GM12801 (cell line): ENCODE data around the gene OXSR1.

Experiments used
- TF ChIP-seq, protein P1 (sequence below): IDR thresholded peaks from one replicate; pipeline ENCODE4 v1.5.1; 2011; ENCODE audit warnings: control low read depth; ENCODE audit not compliant: insufficient read length; ENCODE audit errors: extremely low read depth

Gene OXSR1

DNA sequence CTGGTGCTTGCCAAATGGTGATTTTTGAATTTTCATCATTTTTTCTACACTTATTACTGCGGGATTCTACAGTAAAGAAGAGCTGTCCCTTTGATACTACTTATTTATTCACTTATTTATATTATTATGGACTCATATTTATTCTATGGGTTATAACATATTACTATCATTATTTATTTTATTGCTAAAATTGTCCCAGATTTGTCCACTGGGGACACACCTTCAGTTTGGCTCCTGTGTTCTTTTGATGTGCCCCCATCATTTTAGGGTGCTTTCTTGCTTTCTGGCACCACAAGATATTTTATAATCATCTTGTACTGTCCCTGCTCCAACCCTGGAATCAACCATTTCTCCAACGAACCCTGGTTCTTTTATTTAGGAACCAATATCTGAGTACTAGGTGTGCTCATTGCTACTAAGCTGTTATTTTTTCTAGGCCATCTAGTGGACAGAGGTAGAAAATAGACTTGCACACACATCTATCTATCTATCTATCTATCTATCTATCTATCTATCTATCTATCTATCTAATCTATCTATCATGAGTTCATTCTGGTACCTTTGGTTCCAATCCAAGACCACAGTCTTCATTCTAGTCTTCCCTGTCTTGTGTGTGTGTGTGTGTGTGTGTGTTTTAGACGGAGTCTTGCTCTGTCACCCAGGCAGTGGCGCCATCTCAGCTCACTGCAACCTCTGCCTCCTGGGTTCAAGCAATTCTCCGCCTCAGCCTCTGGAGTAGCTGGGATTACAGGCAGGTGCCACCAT is 132.8 kb downstream of the OXSR1 start:
- TF ChIP-seq, protein P1, sequence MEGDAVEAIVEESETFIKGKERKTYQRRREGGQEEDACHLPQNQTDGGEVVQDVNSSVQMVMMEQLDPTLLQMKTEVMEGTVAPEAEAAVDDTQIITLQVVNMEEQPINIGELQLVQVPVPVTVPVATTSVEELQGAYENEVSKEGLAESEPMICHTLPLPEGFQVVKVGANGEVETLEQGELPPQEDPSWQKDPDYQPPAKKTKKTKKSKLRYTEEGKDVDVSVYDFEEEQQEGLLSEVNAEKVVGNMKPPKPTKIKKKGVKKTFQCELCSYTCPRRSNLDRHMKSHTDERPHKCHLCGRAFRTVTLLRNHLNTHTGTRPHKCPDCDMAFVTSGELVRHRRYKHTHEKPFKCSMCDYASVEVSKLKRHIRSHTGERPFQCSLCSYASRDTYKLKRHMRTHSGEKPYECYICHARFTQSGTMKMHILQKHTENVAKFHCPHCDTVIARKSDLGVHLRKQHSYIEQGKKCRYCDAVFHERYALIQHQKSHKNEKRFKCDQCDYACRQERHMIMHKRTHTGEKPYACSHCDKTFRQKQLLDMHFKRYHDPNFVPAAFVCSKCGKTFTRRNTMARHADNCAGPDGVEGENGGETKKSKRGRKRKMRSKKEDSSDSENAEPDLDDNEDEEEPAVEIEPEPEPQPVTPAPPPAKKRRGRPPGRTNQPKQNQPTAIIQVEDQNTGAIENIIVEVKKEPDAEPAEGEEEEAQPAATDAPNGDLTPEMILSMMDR: no peak
